GM18499 (cell line): Measurements from ENCODE around the gene KLHL26.

Source experiments
- ATAC-seq: cut with Tn5 transposase; IDR thresholded peaks from one replicate; pipeline ENCODE4 v1.9.1; 2021; ENCODE audit warnings: moderate number of reproducible peaks; ENCODE audit not compliant: insufficient read depth, unreplicated experiment

KLHL26 gene

DNA sequence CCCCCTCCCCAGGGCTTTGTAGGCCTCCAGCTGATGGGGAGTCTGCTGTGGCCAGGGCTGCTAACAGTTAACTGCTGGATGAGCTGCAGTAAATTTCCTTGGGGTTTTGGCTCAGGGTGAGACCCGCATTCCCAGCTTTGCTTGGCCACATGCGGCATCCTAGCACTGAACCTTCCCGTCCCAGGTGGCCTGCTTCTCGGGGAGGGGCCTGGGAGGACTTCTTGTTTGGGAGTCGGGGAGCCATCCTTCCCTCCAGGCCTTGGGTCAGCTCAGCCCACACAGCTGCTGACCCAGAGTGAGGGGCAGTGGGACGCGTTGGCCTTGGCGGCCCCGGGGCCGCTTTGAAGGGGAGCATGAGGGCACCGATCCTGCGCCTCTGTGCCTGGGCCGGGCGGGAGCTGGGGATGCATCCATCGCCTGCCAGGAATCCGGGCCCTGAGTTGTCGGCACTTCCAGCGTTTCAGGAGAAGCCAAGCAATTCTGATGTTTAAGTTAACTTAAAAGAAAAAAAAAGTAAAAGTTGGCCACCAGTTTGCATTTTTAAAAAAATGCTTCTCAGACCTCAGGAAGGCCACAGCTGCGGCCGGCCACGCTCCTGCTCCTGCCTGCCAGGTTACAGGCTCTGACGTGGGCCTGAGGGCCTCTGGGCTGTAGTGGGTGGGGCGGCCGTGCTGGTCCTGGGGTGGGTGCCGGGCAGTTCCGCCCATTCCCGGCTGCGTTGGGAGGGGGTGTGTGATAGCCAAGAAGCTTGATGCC, 74.3 kb downstream of the KLHL26 start:
- ATAC-seq, result no peak

DNA sequence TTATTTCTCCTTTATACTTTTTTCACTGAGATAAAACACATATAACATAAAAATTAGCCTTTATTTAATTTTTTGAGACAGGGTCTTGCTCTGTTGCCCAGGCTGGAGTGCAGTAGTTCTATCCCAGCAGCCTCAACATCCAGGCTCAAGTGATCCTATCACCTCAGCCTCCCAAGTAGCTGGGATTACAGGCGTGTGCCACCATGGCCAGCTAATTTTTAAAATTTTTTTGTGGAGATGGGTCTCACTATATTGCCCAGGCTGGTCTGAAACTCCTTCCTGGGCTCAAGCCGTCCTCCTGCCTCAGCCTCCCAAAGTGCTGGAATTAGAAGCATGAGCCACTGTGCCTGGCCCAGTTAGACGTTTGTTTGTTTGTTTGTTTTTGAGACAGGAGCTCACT, 75.1 kb downstream of the KLHL26 start:
- ATAC-seq, result no peak

DNA sequence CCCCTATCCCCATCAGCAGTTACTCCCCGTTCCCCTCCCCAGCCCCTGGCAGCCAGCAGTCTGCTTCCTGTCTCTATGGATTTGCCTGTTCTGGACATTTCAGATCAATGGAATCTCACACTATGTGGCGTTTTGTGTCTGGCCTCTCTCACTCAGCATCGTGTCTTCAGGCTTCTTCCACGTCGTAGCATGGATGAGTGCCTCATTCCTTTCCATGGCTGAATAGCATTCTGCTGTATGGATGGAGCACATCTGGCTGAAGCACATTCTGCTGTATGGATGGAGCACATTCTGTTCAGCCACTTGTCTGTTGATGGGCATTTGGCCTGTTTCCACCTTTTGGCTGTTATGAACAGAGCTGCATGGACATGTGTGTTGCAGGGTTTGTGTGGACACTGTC, 76.2 kb downstream of the KLHL26 start:
- no peak for ATAC-seq

DNA sequence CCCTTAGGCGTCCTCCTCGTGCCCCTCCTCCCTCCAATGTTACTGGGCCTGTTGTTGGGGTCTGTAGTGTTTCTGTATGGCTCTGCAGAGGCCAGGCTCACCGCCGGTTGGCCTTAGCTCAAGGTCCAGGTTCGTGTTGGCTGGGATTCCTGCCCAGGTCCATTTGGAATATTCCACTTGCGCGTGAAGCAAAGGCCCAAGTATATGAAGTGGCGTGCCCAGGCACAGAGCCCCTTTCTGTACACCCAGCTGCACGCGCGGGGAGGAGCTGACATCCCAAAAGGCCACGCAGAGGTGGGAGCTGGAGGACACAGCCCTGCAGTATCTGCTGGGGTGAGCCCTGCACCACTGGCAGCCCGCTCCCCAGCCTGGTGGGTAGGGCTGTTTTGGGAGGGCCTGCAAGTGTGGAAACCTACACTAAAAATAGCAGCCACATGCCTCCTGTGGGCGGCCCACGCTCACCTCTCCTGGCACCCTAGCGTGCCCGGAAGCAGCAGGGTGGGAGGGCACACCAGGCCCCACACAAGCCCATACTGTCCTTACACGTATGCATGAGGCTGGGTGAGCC, 76.8 kb downstream of the KLHL26 start:
- ATAC-seq, result no peak

DNA sequence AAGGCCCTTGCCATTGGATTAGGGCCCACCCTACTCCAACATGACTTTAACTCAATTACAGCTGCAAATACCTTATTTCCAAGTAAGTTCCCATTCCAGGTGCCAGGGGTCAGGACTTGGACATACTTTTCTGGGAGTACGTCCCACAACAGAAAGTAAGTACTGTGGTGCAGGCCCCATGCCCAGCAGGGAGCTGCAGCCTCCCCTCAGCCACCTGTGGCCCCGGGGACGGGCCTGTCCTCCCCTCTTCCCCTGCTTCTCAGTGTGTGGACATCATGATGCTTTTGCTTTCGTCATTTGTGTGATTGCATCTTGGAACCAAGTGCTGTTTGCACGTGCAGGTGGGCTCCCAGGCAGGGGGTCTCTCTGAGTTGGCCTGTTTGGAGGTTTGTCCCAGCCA, 78.6 kb downstream of the KLHL26 start:
- ATAC-seq, result no peak

DNA sequence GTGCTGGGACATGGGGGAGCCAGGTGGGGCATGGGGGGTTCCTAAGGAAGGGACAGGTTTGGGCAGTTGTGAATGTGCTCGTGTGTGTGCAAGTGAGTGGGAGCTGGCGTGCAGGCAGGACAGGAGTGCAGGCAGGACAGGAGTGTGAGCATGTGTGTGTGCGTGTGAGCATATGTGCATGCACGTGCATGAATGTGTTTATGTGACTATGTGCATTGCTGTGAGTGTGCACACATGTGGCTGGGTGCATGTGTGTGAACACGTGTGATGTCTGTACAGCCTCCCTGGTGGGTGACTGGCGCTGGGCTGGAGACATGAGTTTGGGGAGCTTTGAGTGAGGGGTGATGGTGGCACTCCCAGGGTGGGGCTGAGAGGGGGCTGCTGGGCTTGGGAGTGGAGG, 80.0 kb downstream of the KLHL26 start:
- ATAC-seq, result no peak

DNA sequence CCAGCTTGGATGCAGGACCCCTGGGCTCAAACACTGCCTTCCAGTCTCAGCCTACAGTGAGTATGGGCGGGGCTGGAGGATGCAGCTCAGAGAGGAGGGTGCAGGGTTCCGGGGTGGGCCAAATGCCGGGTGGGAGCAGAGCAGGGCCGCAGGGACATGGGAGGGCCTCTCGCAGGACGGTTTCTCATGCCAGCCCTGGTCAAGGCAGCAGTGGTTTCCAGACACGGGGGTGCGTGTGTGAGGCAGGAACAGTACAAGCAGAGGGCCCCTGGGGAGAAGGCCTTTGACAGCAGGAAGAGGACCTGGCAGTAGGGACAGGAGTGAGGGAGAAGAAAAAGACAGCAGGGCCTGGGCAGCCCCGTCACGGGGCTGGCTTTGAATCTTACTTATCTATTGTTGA, 80.8 kb downstream of the KLHL26 start:
- no peak for ATAC-seq

DNA sequence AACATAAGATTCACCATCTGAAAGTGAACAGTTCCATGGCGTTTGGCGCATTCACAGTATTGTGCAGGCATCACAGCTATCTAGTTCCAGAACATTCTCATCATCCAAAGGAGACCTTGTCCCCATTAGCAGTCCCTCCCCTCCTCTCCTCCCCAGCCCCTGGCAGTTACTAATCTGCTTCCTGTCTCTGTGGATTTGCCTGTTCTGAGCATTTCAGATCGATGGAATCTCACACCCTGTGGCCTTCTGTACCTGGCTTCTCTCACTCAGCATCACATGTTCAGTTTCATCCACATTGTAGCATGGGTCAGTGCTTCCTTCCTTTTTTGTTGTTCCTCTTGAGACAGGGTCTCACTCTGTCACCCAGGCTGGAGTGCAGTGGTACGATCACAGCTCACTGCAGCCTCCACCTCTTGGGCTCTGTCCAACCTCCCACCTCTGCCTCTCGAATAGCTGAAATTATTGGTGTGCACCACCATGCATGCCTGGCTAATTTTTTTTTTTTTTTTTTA, 81.2 kb downstream of the KLHL26 start:
- no peak for ATAC-seq

DNA sequence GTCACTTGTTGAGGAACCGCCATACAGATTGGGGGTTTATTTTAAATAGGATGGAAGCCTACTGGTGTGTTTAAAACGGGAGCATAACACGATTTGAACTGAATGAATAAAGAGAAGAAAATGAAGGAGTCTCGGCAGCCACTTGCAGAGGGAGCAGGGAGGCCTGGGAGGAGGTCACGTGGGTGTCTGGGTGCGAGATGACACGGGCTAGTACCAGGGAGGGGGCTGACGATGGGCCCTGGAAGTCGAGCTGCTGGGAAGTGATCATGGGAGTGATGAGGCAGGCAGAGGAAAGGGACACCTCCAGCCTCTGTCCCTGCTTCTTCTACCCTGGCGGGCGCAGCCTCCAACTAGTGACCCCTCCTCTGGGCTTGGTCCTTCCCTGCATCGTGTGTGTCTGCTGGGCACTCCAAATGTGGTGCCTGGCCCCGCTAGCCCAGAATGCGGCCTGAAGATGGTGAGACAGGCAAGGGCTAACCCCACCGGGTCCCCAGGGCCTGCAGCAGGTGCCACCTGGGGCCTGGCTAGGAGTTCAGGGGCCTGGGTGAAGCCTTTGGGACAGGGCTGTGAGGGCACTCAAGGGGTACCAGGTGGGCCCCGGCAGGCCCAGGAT, 82.1 kb downstream of the KLHL26 start:
- no peak for ATAC-seq

DNA sequence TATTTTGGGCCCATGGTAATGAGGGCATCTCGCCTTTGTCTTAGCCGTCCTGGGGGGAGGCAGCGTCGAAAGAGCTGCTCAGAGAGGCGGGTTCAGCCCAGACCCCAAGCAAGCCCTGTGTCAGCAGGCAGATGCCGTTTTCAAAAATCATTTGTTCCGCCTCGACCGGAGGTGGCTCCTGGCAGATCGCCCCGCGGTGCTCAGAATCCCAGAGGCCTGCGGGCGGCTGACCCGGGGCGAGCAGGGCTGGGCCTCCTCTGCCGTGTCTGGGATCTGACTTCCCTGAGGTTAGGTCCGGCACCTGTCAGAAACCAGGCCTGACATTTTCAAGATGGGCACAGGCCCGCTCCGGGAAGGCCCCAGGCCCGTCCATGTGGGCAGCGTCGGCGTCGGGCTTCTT, 82.7 kb downstream of the KLHL26 start:
- ATAC-seq, result no peak
